GM21447 (cell line): ENCODE measurements around the gene RFX2.

ENCODE experiments used
- ATAC-seq: cut with Tn5 transposase; IDR thresholded peaks from one replicate; pipeline ENCODE4 v1.9.1; 2021; ENCODE audit not compliant: unreplicated experiment

RFX2 gene

GRCh38 chr19:6061376-6062130 lies 48.7 kb downstream of the RFX2 start:
- ATAC-seq = no peak

GRCh38 chr19:6060600-6061375 lies 49.5 kb downstream of the RFX2 start:
- no peak for ATAC-seq

GRCh38 chr19:6059988-6060599 lies 50.2 kb downstream of the RFX2 start:
- no peak for ATAC-seq

DNA sequence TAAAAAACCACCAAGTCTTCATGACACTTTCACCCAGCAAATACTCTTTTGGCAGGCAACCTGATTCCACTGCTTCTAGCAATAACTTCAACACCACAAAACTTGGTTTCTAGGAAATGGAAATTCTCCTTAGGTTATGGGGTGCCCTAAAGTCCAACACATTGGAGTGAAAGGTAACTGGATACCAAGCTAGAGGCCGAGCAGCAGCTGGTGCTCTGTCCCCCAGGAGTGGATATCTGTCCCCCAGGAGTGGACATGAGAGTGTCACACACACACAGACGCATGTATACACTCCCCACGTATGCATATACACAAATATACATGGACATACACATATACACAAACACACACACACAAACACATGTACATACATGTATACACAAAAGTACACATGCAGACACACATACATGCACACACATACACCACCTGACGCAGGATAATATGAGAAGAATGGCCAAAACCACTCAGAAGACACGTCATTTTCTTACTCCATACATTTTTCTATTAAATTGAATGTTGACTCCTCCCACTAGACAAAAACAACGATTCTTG lies 50.8 kb downstream of the RFX2 start:
- ATAC-seq = no peak

DNA sequence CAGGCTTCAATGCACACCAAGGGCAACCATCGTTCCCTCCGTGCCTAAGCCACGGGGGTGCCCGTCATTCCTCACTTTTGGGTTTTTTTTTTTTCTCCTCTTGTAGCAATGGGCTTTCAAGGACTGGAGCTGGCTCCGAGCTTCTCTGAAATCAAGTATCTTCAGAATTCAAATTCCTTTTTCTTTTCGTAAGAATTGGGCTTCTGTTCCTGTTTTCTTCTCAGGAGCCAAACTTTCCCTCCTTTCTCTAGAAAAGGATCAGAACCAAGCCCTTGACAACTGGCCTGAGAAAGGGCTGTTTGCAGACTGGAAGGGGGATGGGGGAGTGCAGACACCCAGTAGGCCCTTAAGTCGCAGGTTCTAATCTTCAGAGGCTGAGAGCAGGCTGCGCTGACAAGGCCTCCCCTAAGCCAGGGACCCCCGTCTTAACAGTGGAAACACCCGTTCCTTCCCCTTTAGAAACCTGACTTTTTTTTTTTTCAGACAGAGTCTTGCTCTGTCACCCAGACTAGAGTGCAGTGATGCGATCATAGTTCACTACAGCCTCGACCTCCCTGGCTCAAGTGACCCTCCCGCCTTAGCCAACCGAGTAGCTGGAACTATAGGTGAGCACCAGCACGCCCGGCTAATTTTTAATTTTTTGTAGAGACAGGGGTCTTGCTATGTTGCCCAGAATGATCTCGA lies 51.6 kb downstream of the RFX2 start:
- no peak for ATAC-seq

- ATAC-seq = no peak
These were observed 52.4 kb downstream of the RFX2 start for GRCh38 chr19:6057651-6058517.

DNA sequence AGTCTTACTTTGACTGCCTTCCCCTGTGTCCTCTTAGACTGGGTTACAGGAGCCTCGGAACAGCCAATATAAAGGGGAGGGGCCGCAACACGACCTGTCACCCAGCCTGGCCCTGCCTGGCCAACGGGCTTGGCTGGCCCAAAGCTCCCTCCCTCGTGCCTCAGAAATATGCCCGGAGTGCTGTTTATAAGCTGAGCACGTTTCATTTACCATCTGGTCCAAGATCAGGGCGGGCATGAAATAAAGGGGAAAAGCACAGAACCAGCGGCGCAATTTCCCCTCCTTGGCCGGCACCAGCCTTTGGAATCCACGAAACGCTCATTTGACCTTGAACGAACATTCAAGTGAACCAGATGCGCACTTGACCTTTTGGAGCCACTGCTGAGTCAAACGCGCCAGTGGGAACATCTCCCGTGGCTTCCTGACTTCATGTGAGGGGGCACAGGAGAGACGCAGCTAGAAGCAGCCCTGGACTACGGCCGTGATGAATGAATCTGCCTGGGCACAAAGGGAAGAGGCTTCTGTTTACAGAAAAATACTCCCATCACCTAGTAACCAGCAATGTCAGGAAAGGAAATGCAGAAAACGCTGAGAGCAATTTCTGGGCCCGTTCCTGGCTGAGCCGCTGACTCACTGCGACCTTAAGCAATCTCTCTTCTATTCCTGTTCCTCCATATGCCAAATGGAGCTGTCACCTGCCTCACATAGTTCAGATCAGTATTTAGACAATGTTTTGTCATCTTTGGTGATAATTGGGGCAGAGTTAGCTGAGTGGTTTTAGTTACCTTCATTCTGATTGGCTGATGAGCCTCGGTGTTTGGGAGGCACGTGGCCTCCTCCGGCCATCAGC lies 53.3 kb downstream of the RFX2 start:
- no peak for ATAC-seq

- ATAC-seq = no peak
These were observed 54.0 kb downstream of the RFX2 start for GRCh38 chr19:6056282-6056741.

DNA sequence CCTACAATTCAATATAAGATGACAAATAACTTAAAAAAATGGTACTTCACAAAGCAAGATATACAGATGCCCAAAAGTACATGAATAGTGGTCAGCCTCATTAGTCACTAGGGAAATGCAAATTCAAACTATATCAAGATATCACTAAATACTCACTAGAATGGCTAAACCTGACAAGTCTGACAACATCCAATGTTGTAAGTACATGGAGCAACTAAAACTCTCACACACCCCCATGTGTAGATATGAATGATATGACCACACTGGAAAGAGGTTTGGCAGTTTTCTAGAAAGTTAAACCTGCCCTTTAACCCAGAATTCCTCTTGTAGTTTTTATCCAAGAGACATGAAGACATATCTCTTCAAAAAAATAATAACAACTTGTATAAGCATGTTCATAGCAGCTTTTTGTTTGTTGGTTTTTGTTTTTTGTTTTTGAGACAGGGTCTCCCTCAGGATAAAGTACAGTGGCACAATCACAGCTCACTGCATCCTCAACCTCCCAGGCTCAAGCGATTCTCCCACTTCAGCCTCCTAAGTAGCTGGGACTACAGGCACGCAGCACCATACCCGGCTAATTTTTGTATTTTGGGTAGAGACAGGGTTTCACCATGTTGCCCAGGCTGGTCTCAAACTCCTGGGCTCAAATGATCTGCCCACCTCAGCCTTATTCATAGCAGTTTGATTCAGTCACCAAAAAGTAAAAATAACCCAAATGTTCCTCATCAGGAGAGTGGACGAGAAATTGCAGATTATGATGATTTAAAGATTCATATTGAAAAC lies 55.1 kb downstream of the RFX2 start:
- no peak for ATAC-seq

- ATAC-seq = no peak
These were observed 61.4 kb downstream of the RFX2 start for GRCh38 chr19:6048793-6049405.

- no peak for ATAC-seq
These were observed 62.0 kb downstream of the RFX2 start for GRCh38 chr19:6048348-6048747.

- ATAC-seq = no peak
These were observed 62.5 kb downstream of the RFX2 start for GRCh38 chr19:6047741-6048251.

GRCh38 chr19:6047256-6047655 lies 63.0 kb downstream of the RFX2 start:
- ATAC-seq = no peak

GRCh38 chr19:6045108-6045507 lies 65.2 kb downstream of the RFX2 start:
- no peak for ATAC-seq

DNA sequence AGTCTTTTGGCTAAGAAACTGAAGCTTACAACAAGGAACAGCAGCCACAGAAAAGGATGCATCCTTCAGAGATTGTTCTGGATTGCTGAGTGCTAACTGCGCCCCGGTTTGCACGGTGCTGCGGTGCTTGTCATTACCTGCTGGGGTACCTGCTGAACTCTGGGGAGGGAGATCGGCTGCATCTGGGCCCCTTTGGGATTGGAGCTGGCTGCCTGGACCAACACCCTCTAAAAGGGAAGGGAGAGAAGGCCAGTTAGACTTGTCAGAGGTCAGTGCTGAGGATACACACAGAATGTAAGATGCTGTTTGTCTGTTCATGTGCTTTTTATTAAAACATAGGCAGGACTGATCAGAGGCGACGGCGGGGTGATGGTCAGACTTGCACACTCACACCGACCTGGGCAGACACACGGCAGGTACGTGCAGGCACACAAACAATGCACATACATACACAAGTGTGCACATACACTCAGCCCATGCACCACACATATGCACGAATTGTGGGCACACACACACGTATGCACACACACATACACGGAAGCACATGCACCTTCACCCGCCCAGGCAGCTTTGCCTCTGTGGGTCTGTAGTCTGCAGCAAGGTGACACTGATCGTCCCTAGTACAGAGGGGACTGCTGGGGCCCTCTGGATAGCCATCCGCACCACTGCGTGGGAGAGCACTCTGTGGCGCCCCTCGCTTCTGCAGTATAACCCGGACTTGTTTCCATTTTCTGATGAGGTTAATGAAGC lies 66.1 kb downstream of the RFX2 start:
- ATAC-seq = no peak

- no peak for ATAC-seq
These were observed 67.2 kb downstream of the RFX2 start for GRCh38 chr19:6042776-6043726.
